Glutamatergic neuron (in vitro differentiated cells): ENCODE results near the gene TNP2. TPM values are rescaled to one million over a fixed set of nuclear protein-coding genes. Genes with fewer than 3 reads are reported as not detected.

ENCODE experiments used
- DNase-seq: peaks from one replicate; pipeline ENCODE4 v3.0.0; 2022
- H3K27ac Mint-ChIP-seq: one replicate; pipeline ENCODE4 v1.8.0; 2020; ENCODE audit warnings: mild to moderate bottlenecking, mixed read lengths, inconsistent platforms; ENCODE audit not compliant: unreplicated experiment
- H3K27me3 Mint-ChIP-seq: one replicate; pipeline ENCODE4 v1.8.0; 2020; ENCODE audit warnings: mild to moderate bottlenecking, moderate library complexity, mixed read lengths, inconsistent platforms; ENCODE audit not compliant: unreplicated experiment
- H3K36me3 Mint-ChIP-seq: one replicate; pipeline ENCODE4 v1.8.0; 2020; ENCODE audit warnings: mild to moderate bottlenecking, mixed read lengths, inconsistent platforms; ENCODE audit not compliant: unreplicated experiment
- H3K4me1 Mint-ChIP-seq: one replicate; pipeline ENCODE4 v1.8.0; 2020; ENCODE audit warnings: mild to moderate bottlenecking, low read depth, mixed read lengths, inconsistent platforms; ENCODE audit not compliant: unreplicated experiment
- H3K4me3 Mint-ChIP-seq: one replicate; pipeline ENCODE4 v1.8.0; 2020; ENCODE audit warnings: mild to moderate bottlenecking, mixed read lengths, inconsistent platforms; ENCODE audit not compliant: unreplicated experiment
- H3K9me3 Mint-ChIP-seq: one replicate; pipeline ENCODE4 v1.8.0; 2020; ENCODE audit warnings: mild to moderate bottlenecking, moderate library complexity, mixed read lengths, inconsistent platforms; ENCODE audit not compliant: unreplicated experiment
- CTCF ChIP-seq: fragments of 200-600 bp; sonication (generic); IDR thresholded peaks from one replicate; pipeline ENCODE4 v1.5.0; 2021; ENCODE audit not compliant: partially characterized antibody, unreplicated experiment
- total RNA-seq: library from RNA; stranded (reverse); fragmentation: NEBNext Ultra II Directional; extraction: Animal tissue kit (Norgen Biotek cat#: 25700); gene quantifications from one replicate; pipeline ENCODE4 v1.2.1, GENCODE V29; 2021; ENCODE audit not compliant: unreplicated experiment

TNP2 gene
- total RNA-seq, 1 donor from 2014 or later: not detected

- peaks cover 6% of the 10 kb centered on the region for H3K27me3 Mint-ChIP-seq
- no peaks in the 10 kb centered on the region for H3K36me3 Mint-ChIP-seq
- H3K4me1 Mint-ChIP-seq: no peaks in the 10 kb centered on the region
- H3K4me3 Mint-ChIP-seq: no peak overlapping the region
- no peak for TF ChIP-seq CTCF
- no peak for DNase-seq
- peaks cover 1% of the 10 kb centered on the region for H3K9me3 Mint-ChIP-seq
- H3K27ac Mint-ChIP-seq: no peak overlapping the region
These were observed 36.0 kb downstream of the TNP2 start for GRCh38 chr16:11232852-11233726.

- H3K4me1 Mint-ChIP-seq: no peaks in the 10 kb centered on the region
- H3K27me3 Mint-ChIP-seq: peaks cover 6% of the 10 kb centered on the region
- DNase-seq: no peak
- H3K9me3 Mint-ChIP-seq: peaks cover 1% of the 10 kb centered on the region
- no peak for TF ChIP-seq CTCF
- H3K27ac Mint-ChIP-seq: peak overlapping the region; percentile 52
- no peak overlapping the region for H3K4me3 Mint-ChIP-seq
- H3K36me3 Mint-ChIP-seq: no peaks in the 10 kb centered on the region
These were observed 36.7 kb downstream of the TNP2 start for GRCh38 chr16:11232302-11232851.

- Mint-ChIP-seq H3K27me3 (peaks cover 6% of the 10 kb centered on the region), H3K27ac (no peak overlapping the region)
These were observed 37.7 kb downstream of the TNP2 start for GRCh38 chr16:11231367-11231970.

GRCh38 chr16:11229906-11230305, 39.2 kb downstream of the TNP2 start:
- no peak for TF ChIP-seq CTCF
- H3K4me3 Mint-ChIP-seq: no peak overlapping the region
- H3K27me3 Mint-ChIP-seq: peaks cover 6% of the 10 kb centered on the region
- no peak overlapping the region for H3K27ac Mint-ChIP-seq
- H3K9me3 Mint-ChIP-seq: no peaks in the 10 kb centered on the region
- H3K4me1 Mint-ChIP-seq: peaks cover under 1% of the 10 kb centered on the region
- no peaks in the 10 kb centered on the region for H3K36me3 Mint-ChIP-seq
- no peak for DNase-seq

More at GRCh38 chr16:11231367-11231970, 37.7 kb downstream of the TNP2 start:
- Mint-ChIP-seq H3K9me3 (peaks cover 1% of the 10 kb centered on the region), H3K4me3 (no peak overlapping the region), H3K4me1 (no peaks in the 10 kb centered on the region), H3K36me3 (no peaks in the 10 kb centered on the region)
- DNase-seq: no peak
- no peak for TF ChIP-seq CTCF
